Peyer's patch (tissue), 4 donors: ENCODE measurements around the gene PPP1R12B.
"Not testable (repeated sequence)": the region's sequence is repeated elsewhere in the genome, so short reads cannot be mapped to it uniquely, and the experiment has no call there.

ENCODE experiments used
- POLR2A ChIP-seq, 2 donors: fragments of 450-650 bp; IDR thresholded peaks; one replicate each; pipeline ENCODE4 v1.5.1; 2017; ENCODE audit warnings: antibody characterized with exemption in 2 of 2, mild to moderate bottlenecking in 2 of 2, moderate library complexity in 2 of 2
- TF ChIP-seq, protein P1 (sequence below), 6 experiments: fragments of 450-650 bp in 4 of 6; fragments of 200-600 bp in 2 of 6; sonication (generic) in 1 of 6; IDR thresholded peaks; one replicate each; pipeline ENCODE4 v1.5.1; 2017 to 2019; ENCODE audit warnings: antibody characterized with exemption in 6 of 6, mild to moderate bottlenecking in 3 of 6, moderate library complexity in 1 of 6

DNA sequence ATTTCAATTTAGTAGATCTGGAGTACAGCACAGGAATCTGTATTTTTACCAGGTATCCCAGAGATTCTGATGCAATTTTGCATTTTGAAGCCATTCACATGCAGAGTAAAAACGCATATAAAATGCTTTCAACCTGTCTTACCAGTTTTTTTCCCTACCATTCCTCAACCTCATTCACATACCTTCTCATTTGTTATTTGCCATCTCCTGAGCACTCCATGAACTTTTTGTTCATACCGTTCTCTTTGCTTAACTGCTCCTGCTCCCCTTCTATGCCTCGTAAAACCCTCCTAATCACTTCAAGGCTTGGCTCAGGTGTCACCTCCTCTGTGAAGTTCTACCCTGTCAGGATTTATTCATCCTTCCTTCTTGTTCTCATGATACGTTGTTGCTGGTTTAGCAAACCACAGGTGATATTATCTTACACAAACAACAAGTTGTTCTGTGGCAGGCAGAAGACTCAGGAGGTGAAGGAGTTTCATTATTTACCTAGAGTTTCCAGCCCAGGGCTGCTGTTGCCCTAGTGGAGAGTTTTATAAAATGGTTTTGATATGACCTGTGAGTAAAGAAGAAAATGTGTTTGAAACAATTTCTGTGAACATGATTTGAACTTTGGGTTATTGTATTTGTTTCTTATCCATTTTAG, 31.5 kb downstream of the PPP1R12B start:
- not testable (repeated sequence) for TF ChIP-seq POLR2A (IDR thresholded peaks at IDR 0.05)
- TF ChIP-seq, protein P1, sequence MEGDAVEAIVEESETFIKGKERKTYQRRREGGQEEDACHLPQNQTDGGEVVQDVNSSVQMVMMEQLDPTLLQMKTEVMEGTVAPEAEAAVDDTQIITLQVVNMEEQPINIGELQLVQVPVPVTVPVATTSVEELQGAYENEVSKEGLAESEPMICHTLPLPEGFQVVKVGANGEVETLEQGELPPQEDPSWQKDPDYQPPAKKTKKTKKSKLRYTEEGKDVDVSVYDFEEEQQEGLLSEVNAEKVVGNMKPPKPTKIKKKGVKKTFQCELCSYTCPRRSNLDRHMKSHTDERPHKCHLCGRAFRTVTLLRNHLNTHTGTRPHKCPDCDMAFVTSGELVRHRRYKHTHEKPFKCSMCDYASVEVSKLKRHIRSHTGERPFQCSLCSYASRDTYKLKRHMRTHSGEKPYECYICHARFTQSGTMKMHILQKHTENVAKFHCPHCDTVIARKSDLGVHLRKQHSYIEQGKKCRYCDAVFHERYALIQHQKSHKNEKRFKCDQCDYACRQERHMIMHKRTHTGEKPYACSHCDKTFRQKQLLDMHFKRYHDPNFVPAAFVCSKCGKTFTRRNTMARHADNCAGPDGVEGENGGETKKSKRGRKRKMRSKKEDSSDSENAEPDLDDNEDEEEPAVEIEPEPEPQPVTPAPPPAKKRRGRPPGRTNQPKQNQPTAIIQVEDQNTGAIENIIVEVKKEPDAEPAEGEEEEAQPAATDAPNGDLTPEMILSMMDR (IDR thresholded peaks at IDR 0.05), result peak in 1 of 6 experiments; percentile 23
